Right ventricle myocardium superior (tissue), 1 donor: ENCODE data around the gene TMEM150B. TPM values are rescaled to one million over a fixed set of nuclear protein-coding genes. Genes with fewer than 3 reads are reported as not detected.
A peak's percentile ranks its signal among the peaks of the same experiment; 100 is the strongest.
"Not testable (repeated sequence)": the region's sequence is repeated elsewhere in the genome, so short reads cannot be mapped to it uniquely, and the experiment has no call there.

Experiments used
- ATAC-seq: fragments of 200-7000 bp; cut with Tn5 transposase; one replicate; pipeline ENCODE4 v1.9.1; 2020; ENCODE audit warnings: mild to moderate bottlenecking; ENCODE audit not compliant: poor library complexity
- DNase-seq: peaks from one replicate; pipeline ENCODE4 v3.0.0-alpha.2; 2020
- intact Hi-C: fragments of 100-400 bp; cut with DNase I; formaldehyde crosslinking; loops from one replicate; pipeline ENCODE4 v1.11.2; 2022
- total RNA-seq: library from RNA; stranded (reverse); fragmentation: NEBNext Ultra II Directional; extraction: Animal tissue kit (Norgen Biotek cat#: 25700); gene quantifications from one replicate; pipeline ENCODE4 v1.2.1, GENCODE V29; 2021
- donor health status: DM: no; HTN: yes; CAD: no; lungs with severe emphysema.

TMEM150B gene
- total RNA-seq, 1 donor from 2014 or later = 1.7 TPM

- ATAC-seq = no peak
- no peak for DNase-seq
- intact Hi-C loops = no loop called here
Observed at GRCh38 chr19:55341595-55342531, 16.7 kb upstream of the TMEM150B start.

DNA sequence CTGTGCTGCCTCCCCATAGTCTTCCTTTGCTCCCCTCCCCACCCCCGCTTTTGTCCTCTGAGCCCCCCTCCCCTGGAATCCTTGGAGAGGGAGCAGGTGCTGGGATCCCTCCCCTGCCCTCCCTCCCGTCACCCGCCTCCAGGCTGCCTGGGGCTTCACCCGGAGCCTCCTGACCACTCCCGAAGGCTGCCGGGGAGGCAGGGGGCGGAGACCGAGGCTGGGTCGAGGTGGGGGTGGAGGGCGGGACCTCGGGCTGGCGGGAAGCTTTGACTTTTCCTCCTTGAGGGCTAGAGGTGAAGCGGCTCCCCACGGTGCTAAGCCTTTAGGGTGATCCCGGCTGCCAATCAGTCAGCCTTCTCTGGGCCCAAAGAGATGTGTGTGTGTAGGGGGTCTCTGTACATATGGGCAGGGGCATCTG, 16.0 kb upstream of the TMEM150B start:
- intact Hi-C loops = no loop called here
- ATAC-seq (no peak), DNase-seq (peak; percentile 81)

DNA sequence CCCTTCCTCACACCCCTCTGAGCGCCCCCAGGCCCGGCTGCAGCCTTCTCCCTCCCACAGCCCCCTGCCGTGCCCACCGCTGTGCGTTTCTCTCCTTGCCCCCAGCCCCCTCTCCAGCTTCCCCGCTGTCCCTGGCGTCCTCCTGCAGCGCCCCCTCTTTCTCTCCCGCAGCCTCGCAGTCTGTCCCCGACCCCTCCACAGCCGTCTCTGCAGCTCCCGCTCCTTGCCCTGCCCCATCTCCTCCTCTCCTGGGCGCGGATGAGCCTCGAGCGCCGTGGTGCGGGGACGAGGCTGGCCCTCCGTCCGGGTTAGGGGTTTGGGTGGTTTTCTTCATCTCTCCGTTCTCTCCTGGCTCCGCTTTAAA, 15.6 kb upstream of the TMEM150B start:
- intact Hi-C loops = no loop called here
- DNase-seq (no peak), ATAC-seq (no peak)

- ATAC-seq (no peak), DNase-seq (no peak)
- intact Hi-C loops = loop anchor here (2.0 kb wide), 1 partner anchor 45 kb away; the partner anchor contains the start of genes RPL28 and TMEM238
Observed at GRCh38 chr19:55339889-55340783, 15.0 kb upstream of the TMEM150B start.

DNA sequence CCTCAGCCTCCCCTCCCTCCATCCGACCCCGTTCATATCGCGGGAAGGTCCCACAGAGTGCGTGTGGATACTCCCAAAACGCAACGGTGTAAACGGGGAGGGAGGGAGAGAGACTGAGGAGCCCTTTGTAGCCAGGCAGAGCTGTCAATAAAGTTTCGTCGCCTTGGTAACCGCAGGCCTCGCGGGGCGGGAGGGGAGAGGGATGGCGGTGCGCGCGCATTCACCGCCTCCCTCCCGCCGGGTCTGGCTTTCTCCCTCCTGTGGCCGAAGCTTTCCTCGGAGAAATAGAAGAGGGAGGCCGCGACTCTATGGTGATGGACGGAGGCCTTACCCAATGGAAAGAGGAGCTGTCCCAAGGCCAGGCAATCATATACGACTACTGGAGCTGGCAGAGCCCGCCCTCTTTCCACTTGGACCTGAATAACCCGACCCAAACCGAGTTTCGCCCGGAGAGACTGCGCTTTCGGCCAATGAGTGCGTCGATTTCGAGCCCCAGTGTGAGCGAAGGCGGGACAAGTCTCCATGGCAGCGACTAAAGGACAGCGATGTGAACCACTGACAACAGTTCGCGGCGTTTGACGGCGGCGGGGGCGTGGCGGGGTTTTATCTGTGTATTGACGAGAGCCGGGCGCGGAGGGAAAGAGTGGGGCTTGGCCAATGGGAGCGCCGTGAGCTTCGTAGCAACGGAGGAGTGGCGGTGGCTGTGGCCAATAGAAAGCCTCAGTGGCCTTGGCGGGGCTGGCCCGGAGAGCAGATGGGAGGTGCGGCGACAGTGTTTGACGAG, 14.2 kb upstream of the TMEM150B start, which contains the start of gene KMT5C:
TSS of gene KMT5C (plus strand) at position 772 of the 784 bp plus-strand sequence. CDS start 2,061 bp downstream, outside the sequence.
- DNase-seq (peak; percentile 100), ATAC-seq (peak; percentile 93)
- intact Hi-C loops = loop anchor here (2.0 kb wide), 1 partner anchor 46 kb away; the partner anchor contains the start of genes RPL28 and TMEM238

GRCh38 chr19:55336101-55336500, 11.0 kb upstream of the TMEM150B start:
- no peak for ATAC-seq
- intact Hi-C loops = no loop called here
- DNase-seq = no peak

GRCh38 chr19:55333870-55334269, 8.7 kb upstream of the TMEM150B start:
- intact Hi-C loops = no loop called here
- DNase-seq = no peak
- no peak for ATAC-seq

- ATAC-seq, DNase-seq, intact Hi-C loops: not testable (repeated sequence)
Observed at GRCh38 chr19:55329791-55330190, 4.7 kb upstream of the TMEM150B start.

DNA sequence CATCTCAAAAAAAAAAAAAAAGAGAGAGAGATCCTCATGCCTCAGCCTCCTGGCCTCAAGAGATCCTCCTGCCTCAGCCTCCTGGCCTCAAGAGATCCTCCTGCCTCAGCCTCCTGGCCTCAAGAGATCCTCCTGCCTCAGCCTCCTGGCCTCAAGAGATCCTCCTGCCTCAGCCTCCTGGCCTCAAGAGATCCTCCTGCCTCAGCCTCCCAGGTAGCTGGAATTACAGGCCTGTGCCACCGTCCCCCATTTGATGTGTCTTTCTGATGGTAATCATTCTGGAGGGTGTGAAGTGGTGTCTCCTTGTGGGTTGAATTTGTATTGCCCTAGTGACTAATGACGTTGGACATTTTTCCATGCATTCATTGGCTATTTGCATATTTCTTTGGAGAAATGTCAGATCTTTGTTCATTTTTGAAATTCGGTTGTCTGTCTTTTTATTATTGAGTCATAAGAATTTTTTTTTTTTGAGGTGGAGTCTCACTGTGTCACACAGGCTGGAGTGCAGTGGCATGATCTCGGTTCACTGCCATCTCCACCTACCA, 3.7 kb upstream of the TMEM150B start:
- DNase-seq, intact Hi-C loops, ATAC-seq: not testable (repeated sequence)

DNA sequence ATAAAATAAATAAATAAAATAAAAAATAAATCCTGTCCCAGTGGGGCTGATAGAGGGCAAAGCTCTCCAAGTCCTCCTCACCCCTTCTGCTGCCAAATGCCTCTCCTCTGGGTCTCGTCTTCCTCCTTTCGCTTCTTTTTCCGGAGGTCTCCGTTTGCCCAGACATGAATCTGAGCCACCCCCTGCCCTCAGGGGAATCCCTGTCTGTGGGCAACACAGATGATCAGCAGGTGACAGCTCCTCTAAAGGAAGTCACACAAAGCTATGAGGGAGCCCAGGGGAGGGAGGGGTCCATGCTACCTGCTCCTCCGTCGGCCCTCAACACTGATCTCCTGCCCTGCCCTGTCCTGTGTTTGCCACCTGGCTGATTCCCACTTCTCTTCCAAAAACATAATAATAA, 479 bp downstream of the TMEM150B start:
- intact Hi-C loops = no loop called here
- ATAC-seq (no peak), DNase-seq (no peak)

DNA sequence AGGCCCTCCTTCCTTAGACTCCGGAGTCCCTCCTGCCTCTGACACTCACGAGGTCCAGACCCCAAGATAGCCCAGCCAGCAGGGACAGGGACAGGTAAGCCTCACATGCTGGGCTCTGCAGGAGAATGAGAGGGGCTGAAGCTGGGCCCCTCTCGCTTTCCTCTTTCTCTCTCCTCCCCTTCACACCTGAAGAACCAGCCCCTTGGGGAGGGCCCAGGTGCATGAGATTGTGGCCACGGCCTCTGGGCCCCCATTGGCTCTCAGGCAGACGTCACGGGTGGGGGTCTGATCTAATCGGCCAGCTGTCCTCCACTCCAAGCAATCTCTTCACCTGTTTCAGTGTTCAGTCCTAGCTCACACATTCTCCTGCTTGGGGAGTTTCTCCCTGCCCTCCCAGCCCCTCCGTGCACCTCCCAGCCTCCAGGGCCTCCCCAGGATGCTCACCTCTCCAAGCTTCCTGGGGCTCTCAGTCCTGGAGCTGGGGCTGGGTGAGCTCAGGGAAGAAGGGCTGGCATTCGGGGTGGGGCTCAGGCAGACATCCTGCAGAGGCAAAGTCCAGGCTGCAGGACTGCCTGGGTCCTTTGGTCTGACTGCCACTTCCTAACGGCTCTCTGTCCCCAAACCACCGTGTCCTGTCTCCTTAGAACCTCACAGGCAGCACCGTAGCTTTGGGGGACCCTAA, 2.8 kb downstream of the TMEM150B start:
- DNase-seq = no peak
- ATAC-seq = no peak
- intact Hi-C loops = no loop called here

DNA sequence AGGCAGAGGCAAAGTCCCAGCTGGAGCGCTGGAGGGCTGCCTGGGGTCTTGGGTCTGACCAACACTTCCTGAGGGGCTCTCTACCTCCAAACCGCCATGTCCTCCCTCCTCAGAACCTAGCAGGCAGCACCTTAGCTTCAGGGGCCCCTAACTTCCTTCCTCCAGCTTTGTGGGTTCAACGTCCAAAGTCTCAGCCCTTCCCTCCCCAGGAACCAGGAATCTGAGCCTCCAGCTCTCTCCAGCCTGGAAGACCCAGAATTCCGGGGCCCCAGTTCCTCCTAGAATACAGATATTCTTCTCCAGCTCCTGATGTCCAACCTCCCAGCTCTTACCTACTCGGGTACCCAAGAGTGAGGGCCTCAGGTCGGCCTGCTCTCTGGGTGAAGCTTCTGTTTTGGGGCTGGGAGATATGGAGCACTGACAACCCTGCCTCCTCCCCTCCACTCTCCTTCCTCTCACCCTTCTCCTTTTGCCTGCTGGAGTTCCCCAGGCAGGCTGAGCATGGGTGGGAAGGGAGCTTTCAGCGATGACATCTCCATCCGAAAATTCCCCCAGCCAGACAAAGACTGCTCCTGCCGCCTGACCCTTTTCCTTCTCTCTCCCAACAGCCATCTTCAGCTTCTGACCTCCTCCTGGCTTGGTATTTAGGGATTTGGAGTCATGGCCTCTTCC, 3.5 kb downstream of the TMEM150B start:
- intact Hi-C loops = no loop called here
- DNase-seq = no peak
- ATAC-seq = no peak

GRCh38 chr19:55320844-55321419, 4.2 kb downstream of the TMEM150B start:
- intact Hi-C loops = no loop called here
- DNase-seq (no peak), ATAC-seq (no peak)

GRCh38 chr19:55319785-55320184, 5.4 kb downstream of the TMEM150B start:
- peak; percentile 76 for ATAC-seq
- intact Hi-C loops = no loop called here

DNA sequence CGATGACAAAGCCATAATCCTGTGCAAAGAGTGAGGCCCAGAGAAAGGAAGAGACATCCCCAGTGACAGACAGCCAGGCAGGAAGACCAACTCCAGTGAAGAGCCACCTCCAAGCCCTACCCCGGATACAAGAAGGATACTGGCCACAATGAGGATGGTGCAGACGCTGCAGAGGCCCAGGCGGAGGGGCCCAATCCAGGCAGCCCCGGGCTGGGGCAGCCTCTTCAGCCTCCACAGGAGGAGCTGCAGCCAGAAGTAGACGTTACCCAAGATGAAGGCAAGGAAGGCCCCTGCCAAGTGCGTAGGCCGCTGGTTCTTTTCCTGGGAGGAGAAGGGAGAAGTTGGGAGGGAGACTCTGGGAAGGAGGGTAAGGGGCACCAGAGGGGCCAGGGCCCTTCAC, 8.5 kb downstream of the TMEM150B start:
- intact Hi-C loops = no loop called here
- DNase-seq (no peak), ATAC-seq (no peak)

More at GRCh38 chr19:55319785-55320184, 5.4 kb downstream of the TMEM150B start:
- DNase-seq = peak; percentile 54

- ATAC-seq (no peak), DNase-seq (no peak)
- intact Hi-C loops = no loop called here
Observed at GRCh38 chr19:55315956-55316525, 9.1 kb downstream of the TMEM150B start.
